ENCODE results near the gene CCIN. TPM values are rescaled to one million over a fixed set of nuclear protein-coding genes. Genes with fewer than 3 reads are reported as not detected.
"Not testable (repeated sequence)": the region's sequence is repeated elsewhere in the genome, so short reads cannot be mapped to it uniquely, and the experiment has no call there.

The CCIN gene
- total RNA-seq, 1 experiment from 2014 or later, result 0.36 TPM

DNA sequence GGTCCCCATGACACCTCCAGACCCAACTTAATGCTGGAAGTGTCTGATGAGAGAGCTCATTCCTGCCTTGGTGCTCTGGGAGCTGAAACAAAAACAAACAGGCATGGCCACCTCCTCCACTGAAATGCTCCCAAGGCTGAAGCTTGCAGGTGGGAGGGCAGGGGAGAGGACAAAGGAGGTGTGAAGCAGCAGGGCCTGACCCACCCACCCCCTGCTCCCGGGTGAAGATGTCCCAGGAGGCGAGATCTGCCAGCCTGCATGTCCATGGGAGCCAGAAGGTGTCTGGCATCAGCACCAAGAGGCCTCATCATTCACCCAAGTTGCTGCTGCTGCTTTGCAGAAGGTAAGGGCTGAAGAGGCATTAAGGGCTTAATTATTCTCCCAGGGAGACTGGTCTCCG, 4.2 kb upstream of the CCIN start:
- Histone ChIP-seq H3K9me3 (peaks cover 3% of the 10 kb centered on the region; the same call in 1 of the 2 replicates), H3K36me3 (no peaks in the 10 kb centered on the region), H3K4me3 (no peak overlapping the region), H3K27me3 (no peaks in the 10 kb centered on the region)
- no peak for DNase-seq

- H3K9me3 ChIP-seq, result peaks cover 3% of the 10 kb centered on the region; the same call in 1 of the 2 replicates
- H3K27me3 ChIP-seq, result no peaks in the 10 kb centered on the region
- DNase-seq, result no peak
- H3K4me3 ChIP-seq, result no peak overlapping the region
- H3K36me3 ChIP-seq, result no peaks in the 10 kb centered on the region
These were observed 3.4 kb upstream of the CCIN start for GRCh38 chr9:36165826-36166167.

- peak; percentile 96 for DNase-seq
- Histone ChIP-seq H3K9me3 (peaks cover 3% of the 10 kb centered on the region; the same call in 1 of the 2 replicates), H3K4me3 (peak overlapping the region; percentile 42), H3K27me3 (no peaks in the 10 kb centered on the region), H3K36me3 (no peaks in the 10 kb centered on the region)
These were observed 2.8 kb upstream of the CCIN start for GRCh38 chr9:36166168-36166927.

- Histone ChIP-seq H3K27me3 (no peaks in the 10 kb centered on the region), H3K4me3 (no peak overlapping the region), H3K9me3 (no peaks in the 10 kb centered on the region), H3K36me3 (no peaks in the 10 kb centered on the region)
- DNase-seq, result no peak
These were observed 520 bp downstream of the CCIN start for GRCh38 chr9:36169708-36170107.

- no peak overlapping the region for H3K4me3 ChIP-seq
- no peaks in the 10 kb centered on the region for H3K36me3 ChIP-seq
- no peak for DNase-seq
- H3K9me3 ChIP-seq, result no peaks in the 10 kb centered on the region
- no peaks in the 10 kb centered on the region for H3K27me3 ChIP-seq
These were observed 1.3 kb downstream of the CCIN start for GRCh38 chr9:36170531-36170930.

DNA sequence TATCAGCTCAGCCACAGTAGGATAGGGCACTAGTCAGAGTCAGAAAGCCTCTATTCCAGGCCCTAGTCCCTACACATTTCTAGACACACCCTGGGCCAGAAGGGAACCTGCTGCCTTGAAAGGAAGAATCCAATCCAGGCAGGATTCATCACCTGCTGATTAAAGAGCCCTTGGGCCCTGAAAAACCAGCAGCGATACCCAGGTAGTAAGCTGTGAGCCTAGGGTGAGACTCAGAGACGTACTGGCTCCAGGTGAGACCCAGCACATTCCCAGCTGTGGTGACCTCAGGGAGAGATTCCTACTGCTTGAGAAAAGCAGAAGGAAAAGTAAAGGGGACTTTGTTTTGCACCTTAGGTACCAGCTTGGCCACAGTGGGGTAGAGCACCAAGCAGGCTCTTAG, 4.7 kb downstream of the CCIN start:
- Histone ChIP-seq H3K27me3 (no peaks in the 10 kb centered on the region), H3K36me3 (no peaks in the 10 kb centered on the region), H3K4me3 (no peak overlapping the region), H3K9me3 (peaks cover 8% of the 10 kb centered on the region)
- DNase-seq, result no peak

- no peaks in the 10 kb centered on the region for H3K27me3 ChIP-seq
- H3K4me3 ChIP-seq, result no peak overlapping the region
- peaks cover 8% of the 10 kb centered on the region for H3K9me3 ChIP-seq
- H3K36me3 ChIP-seq, result no peaks in the 10 kb centered on the region
- no peak for DNase-seq
These were observed 5.1 kb downstream of the CCIN start for GRCh38 chr9:36174271-36174670.

DNA sequence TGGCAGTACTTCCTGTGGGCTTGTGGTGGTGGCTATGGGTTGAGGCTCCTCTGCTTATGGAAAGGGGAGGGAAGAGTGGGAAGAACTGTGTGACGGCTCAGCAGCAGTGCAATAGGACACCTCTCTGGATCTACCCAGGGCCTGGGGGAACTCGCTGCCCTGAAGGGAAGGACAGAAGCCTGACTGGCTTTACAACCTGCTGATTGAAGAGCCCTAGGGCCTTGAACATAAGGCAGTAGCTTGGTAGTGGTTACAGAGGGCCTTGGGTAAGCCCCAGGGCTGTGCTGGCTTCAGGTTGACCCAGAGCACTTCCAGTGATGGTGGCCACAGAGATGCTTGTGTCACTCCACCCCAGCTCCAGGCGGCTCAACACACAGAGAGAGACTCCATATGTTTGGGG, 5.5 kb downstream of the CCIN start:
- DNase-seq, result no peak
- H3K9me3 ChIP-seq, result peaks cover 8% of the 10 kb centered on the region
- no peak overlapping the region for H3K4me3 ChIP-seq
- no peaks in the 10 kb centered on the region for H3K27me3 ChIP-seq
- no peaks in the 10 kb centered on the region for H3K36me3 ChIP-seq

DNA sequence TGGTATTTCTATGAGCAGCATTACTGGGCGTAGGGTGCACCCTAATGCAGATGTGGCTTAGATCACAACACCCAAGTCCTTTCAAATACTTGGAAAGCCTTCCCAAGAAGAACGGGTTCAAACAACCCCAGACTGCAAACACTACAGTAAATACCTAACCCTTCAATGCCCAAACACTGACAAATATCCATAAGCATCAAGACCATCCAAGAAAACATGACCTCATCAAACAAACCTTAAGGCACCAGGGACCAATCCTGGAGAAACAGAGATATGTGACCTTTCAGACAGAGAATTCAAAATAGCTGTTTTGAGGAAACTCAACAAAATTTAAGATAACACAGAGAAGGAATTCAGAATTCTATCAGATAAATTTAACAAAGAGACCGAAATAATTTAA, 6.0 kb downstream of the CCIN start:
- not testable (repeated sequence) for H3K36me3 ChIP-seq, DNase-seq, H3K27me3 ChIP-seq, H3K4me3 ChIP-seq
- H3K9me3 ChIP-seq, result peaks cover 11% of the 10 kb centered on the region

- not testable (repeated sequence) for H3K27me3 ChIP-seq, H3K36me3 ChIP-seq, DNase-seq, H3K4me3 ChIP-seq
- H3K9me3 ChIP-seq, result peaks cover 22% of the 10 kb centered on the region
These were observed 7.3 kb downstream of the CCIN start for GRCh38 chr9:36176496-36176895.

DNA sequence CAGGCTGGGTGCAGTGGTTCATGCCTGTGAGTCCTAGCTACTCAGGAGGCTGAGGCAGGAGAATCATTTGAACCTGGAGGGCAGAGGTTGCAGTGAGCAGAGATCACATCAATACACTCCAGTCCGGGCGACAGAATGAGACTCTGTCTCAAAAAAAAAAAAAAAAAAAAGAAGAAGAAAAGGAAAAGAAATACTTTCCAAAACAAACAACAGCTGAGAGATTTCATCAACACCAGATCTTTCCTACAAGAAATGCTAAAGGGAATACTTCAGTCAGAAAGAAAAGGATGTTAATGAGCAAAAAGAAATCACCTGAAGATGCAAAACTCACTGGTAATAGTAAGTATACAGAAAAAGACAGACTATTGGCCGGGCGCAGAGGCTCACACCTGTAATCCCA, 8.4 kb downstream of the CCIN start:
- Histone ChIP-seq H3K9me3 (peaks cover 22% of the 10 kb centered on the region), H3K4me3 (no peak overlapping the region), H3K36me3 (no peaks in the 10 kb centered on the region), H3K27me3 (peaks cover 4% of the 10 kb centered on the region; the same call in 1 of the 2 replicates)
- no peak for DNase-seq

- H3K9me3 ChIP-seq, result peaks cover 22% of the 10 kb centered on the region
- H3K4me3 ChIP-seq, DNase-seq, H3K36me3 ChIP-seq, H3K27me3 ChIP-seq: not testable (repeated sequence)
These were observed 11.1 kb downstream of the CCIN start for GRCh38 chr9:36180243-36180642.

- H3K36me3 ChIP-seq, result peaks cover 16% of the 10 kb centered on the region
- peak; percentile 82 for DNase-seq
- no peaks in the 10 kb centered on the region; the same call in 1 of the 2 replicates for H3K9me3 ChIP-seq
- no peaks in the 10 kb centered on the region for H3K27me3 ChIP-seq
- H3K4me3 ChIP-seq, result no peak overlapping the region
These were observed 18.2 kb downstream of the CCIN start for GRCh38 chr9:36187414-36187813.

GRCh38 chr9:36188212-36188611, 19.0 kb downstream of the CCIN start:
- H3K9me3 ChIP-seq, result no peaks in the 10 kb centered on the region; the same call in 1 of the 2 replicates
- DNase-seq, result no peak
- peaks cover 24% of the 10 kb centered on the region for H3K36me3 ChIP-seq
- H3K4me3 ChIP-seq, result no peak overlapping the region
- H3K27me3 ChIP-seq, result no peaks in the 10 kb centered on the region

GRCh38 chr9:36189976-36190375, 20.8 kb downstream of the CCIN start:
- Histone ChIP-seq H3K27me3 (no peaks in the 10 kb centered on the region), H3K4me3 (peak overlapping the region; percentile 97), H3K9me3 (no peaks in the 10 kb centered on the region; the same call in 1 of the 2 replicates), H3K36me3 (peaks cover 42% of the 10 kb centered on the region)
- DNase-seq, result no peak

GRCh38 chr9:36190388-36191289, 21.5 kb downstream of the CCIN start, which contains the start of gene CLTA:
Gene CLTA (plus strand): TSS chr9:36190921. CDS start chr9:36191057, 136 bp downstream.
- Histone ChIP-seq H3K27me3 (no peaks in the 10 kb centered on the region), H3K9me3 (no peaks in the 10 kb centered on the region), H3K4me3 (peak within 1 kb of the TSS; percentile 97), H3K36me3 (peaks cover 49% of the 10 kb centered on the region)
- peak; percentile 100 for DNase-seq

GRCh38 chr9:36191290-36191645, 22.1 kb downstream of the CCIN start:
- Histone ChIP-seq H3K9me3 (no peaks in the 10 kb centered on the region), H3K27me3 (no peaks in the 10 kb centered on the region), H3K36me3 (peaks cover 53% of the 10 kb centered on the region), H3K4me3 (peak overlapping the region; percentile 97)
- DNase-seq, result peak; percentile 56

Data from MG63 (cell line).